Mesenchymal stem cell (in vitro differentiated cells and primary cell): Measurements from ENCODE around the gene INHBA.

Experiments used
- DNase-seq: peaks from one replicate; pipeline ENCODE4 v3.0.0-alpha.2; 2013
- H2AFZ ChIP-seq: one replicate; pipeline ENCODE4 v1.6.1; 2013; ENCODE audit warnings: low read depth, mild to moderate bottlenecking, control low read depth, inconsistent platforms, low read length, moderate library complexity
- H2AK5ac ChIP-seq: 2 replicates; pipeline ENCODE4 v1.6.1; 2013; ENCODE audit warnings: low read length, moderate library complexity, mild to moderate bottlenecking, inconsistent platforms; ENCODE audit not compliant: severe bottlenecking
- H2BK120ac ChIP-seq: one replicate; pipeline ENCODE4 v1.6.1; 2013; ENCODE audit warnings: low read depth, mild to moderate bottlenecking, inconsistent platforms, low read length, moderate library complexity
- H2BK12ac ChIP-seq, 2 experiments: one replicate each; pipeline ENCODE4 v1.6.1; 2013; ENCODE audit warnings: inconsistent platforms in 2 of 2, low read length in 2 of 2, mild to moderate bottlenecking in 2 of 2, moderate library complexity in 2 of 2, control low read depth in 1 of 2
- H2BK15ac ChIP-seq: one replicate; pipeline ENCODE4 v1.6.1; 2013; ENCODE audit warnings: mild to moderate bottlenecking, low read depth, inconsistent platforms; ENCODE audit not compliant: poor library complexity, severe bottlenecking
- H2BK5ac ChIP-seq: 2 replicates; pipeline ENCODE4 v1.6.1; 2013; ENCODE audit warnings: low read depth, mild to moderate bottlenecking, low read length, control low read depth, inconsistent platforms; ENCODE audit not compliant: poor library complexity, severe bottlenecking
- H3K14ac ChIP-seq, 2 experiments: one replicate each; pipeline ENCODE4 v1.6.1; 2013; ENCODE audit warnings: inconsistent platforms in 2 of 2, low read length in 2 of 2, control low read depth in 1 of 2, mild to moderate bottlenecking in 1 of 2, moderate library complexity in 1 of 2
- H3K18ac ChIP-seq, 2 experiments: one replicate each; pipeline ENCODE4 v1.6.1; 2013; ENCODE audit warnings: inconsistent platforms in 2 of 2, low read length in 2 of 2, control low read depth in 1 of 2, low read depth in 1 of 2, mild to moderate bottlenecking in 1 of 2
- H3K23ac ChIP-seq, 2 experiments: one replicate each; pipeline ENCODE4 v1.6.1; 2013; ENCODE audit warnings: inconsistent platforms in 2 of 2, low read length in 2 of 2, mild to moderate bottlenecking in 2 of 2, moderate library complexity in 2 of 2, control low read depth in 1 of 2
- H3K27ac ChIP-seq: 2 replicates; pipeline ENCODE4 v1.5.1; 2013; ENCODE audit warnings: mild to moderate bottlenecking, moderate library complexity, low read length, control low read depth, inconsistent platforms; ENCODE audit not compliant: poor library complexity, severe bottlenecking
- H3K27me3 ChIP-seq, 2 experiments: 2 replicates each; pipeline versions ENCODE4 v1.6.1 to v1.7.0; 2013; ENCODE audit warnings: low read length in 2 of 2, mild to moderate bottlenecking in 2 of 2, moderate library complexity in 2 of 2, control low read depth in 1 of 2, inconsistent platforms in 1 of 2; ENCODE audit not compliant: control insufficient read depth in 1 of 2, insufficient read depth in 1 of 2
- H3K36me3 ChIP-seq, 2 experiments: 2 replicates each; pipeline versions ENCODE4 v1.6.1 to v1.7.0; 2013; ENCODE audit warnings: low read length in 2 of 2, control low read depth in 1 of 2, inconsistent platforms in 1 of 2, low read depth in 1 of 2, mild to moderate bottlenecking in 1 of 2; ENCODE audit not compliant: insufficient read depth in 2 of 2, control insufficient read depth in 1 of 2
- H3K4ac ChIP-seq, 2 experiments: one replicate each; pipeline ENCODE4 v1.6.1; 2013; ENCODE audit warnings: inconsistent platforms in 2 of 2, low read length in 2 of 2, mild to moderate bottlenecking in 2 of 2, moderate library complexity in 2 of 2, control low read depth in 1 of 2, low read depth in 1 of 2
- H3K4me1 ChIP-seq: 2 replicates; pipeline ENCODE4 v1.6.1; 2013; ENCODE audit warnings: low read depth, low read length, control low read depth; ENCODE audit not compliant: control insufficient read depth, insufficient read depth
- H3K4me2 ChIP-seq: 2 replicates; pipeline ENCODE4 v1.6.1; 2013; ENCODE audit warnings: low read length, mild to moderate bottlenecking, inconsistent platforms; ENCODE audit not compliant: poor library complexity, severe bottlenecking
- H3K4me3 ChIP-seq, 2 experiments: 2 replicates each; pipeline versions ENCODE4 v1.5.1 to v1.7.0; 2013; ENCODE audit warnings: low read length in 2 of 2, mild to moderate bottlenecking in 2 of 2, control low read depth in 1 of 2, low read depth in 1 of 2; ENCODE audit not compliant: insufficient read depth in 1 of 2
- H3K79me1 ChIP-seq: replicated peaks from 2 replicates; pipeline ENCODE4 v1.6.1; 2013; ENCODE audit warnings: mild to moderate bottlenecking, control low read depth, low read length, inconsistent platforms; ENCODE audit not compliant: poor library complexity, severe bottlenecking
- H3K9ac ChIP-seq: 2 replicates; pipeline ENCODE4 v1.7.0; 2013; ENCODE audit warnings: mild to moderate bottlenecking, low read length, moderate library complexity
- H3K9me3 ChIP-seq: 2 replicates; pipeline ENCODE4 v1.7.0; 2013; ENCODE audit warnings: mild to moderate bottlenecking, low read length; ENCODE audit not compliant: control insufficient read depth
- H4K8ac ChIP-seq: one replicate; pipeline ENCODE4 v1.6.1; 2013; ENCODE audit warnings: inconsistent platforms, mild to moderate bottlenecking, low read length, moderate library complexity
- H4K91ac ChIP-seq: one replicate; pipeline ENCODE4 v1.6.1; 2013; ENCODE audit warnings: mild to moderate bottlenecking, low read length, inconsistent platforms
- WGBS: methylation state at CpG from one replicate; pipeline ENCODE4 v1.1.7; 2013; ENCODE audit warnings: mixed read lengths; 5-methylcytosine and 5-hydroxymethylcytosine counted together

Gene INHBA

DNA sequence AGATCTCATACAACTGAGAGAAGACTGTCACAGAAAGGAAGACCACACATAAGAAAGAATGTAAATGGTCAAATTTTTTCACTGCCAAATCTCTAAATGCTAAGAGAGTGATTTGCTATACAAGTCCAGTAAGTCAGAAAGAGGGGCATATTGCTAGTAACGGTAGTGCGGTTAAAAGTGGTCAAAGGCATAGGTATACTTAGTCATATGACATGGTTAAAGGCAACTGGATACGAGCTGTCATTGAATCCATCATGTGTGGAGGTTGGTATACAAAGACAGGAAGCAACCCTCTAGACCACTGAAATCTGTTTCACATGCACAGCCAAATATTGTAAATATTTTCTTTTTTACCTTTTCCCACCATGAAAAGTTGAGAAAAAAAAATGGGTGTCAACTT, 4.8 kb downstream of the INHBA start:
- Histone ChIP-seq H3K4me1 (peaks cover 5% of the 10 kb centered on the region), H2AK5ac (no peak overlapping the region), H2BK5ac (no peak overlapping the region), H3K4me2 (peak overlapping the region; percentile 40), H3K9ac (peak overlapping the region; percentile 93), H3K9me3 (no peaks in the 10 kb centered on the region), H3K14ac (no peak overlapping the region), H2BK15ac (no peak overlapping the region), H3K79me1 (no peaks in the 10 kb centered on the region), H3K23ac (no peak overlapping the region), H3K4me3 (peak overlapping the region in 1 of 2 experiments; percentile 87), H3K27me3 (no peaks in the 10 kb centered on the region), H2BK120ac (no peak overlapping the region), H4K8ac (no peak overlapping the region), H3K18ac (peak overlapping the region; percentile 35 to 58), H2AFZ (no peak overlapping the region), H4K91ac (no peak overlapping the region), H3K4ac (peak overlapping the region; percentile 5 to 64), H2BK12ac (peak overlapping the region in 1 of 2 experiments; percentile 91), H3K27ac (peak overlapping the region; percentile 48), H3K36me3 (peaks cover 4 to 5% of the 10 kb centered on the region in 2 experiments)
- peak; percentile 37 for DNase-seq
- 63% methylated on average over 2 of the region's 3 CpGs for WGBS

DNA sequence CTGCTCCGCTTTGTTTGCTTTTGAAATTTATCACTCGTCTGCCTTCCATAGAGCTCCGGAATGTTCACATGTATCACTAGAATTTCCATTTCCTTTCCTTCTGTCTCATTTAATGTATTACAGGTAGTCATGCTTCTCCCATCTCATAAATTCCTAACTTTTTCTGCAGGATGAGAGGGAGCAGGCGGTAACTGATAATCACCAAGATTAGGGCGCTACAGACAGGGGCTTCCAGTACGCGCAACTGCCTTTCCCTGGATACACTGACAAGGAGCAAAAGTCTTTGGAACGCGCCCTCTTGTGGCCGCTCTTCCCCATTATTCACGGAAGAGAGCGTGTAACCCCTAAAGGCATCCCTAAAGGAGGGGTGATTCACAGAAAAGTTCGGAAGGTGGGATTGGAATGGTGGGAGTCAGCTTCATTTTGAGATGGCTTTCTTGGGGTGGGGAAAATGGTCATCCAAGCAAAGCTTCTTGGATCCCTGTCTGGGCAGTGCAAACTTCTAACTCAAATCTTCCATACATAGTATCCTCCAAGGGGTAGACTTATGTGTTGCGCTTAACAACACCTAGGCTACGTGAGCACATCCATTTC, 6.5 kb downstream of the INHBA start:
- WGBS: 14% methylated on average over 15 of the region's 15 CpGs
- H3K4me3 ChIP-seq: peak overlapping the region in 1 of 2 experiments; percentile 87

DNA sequence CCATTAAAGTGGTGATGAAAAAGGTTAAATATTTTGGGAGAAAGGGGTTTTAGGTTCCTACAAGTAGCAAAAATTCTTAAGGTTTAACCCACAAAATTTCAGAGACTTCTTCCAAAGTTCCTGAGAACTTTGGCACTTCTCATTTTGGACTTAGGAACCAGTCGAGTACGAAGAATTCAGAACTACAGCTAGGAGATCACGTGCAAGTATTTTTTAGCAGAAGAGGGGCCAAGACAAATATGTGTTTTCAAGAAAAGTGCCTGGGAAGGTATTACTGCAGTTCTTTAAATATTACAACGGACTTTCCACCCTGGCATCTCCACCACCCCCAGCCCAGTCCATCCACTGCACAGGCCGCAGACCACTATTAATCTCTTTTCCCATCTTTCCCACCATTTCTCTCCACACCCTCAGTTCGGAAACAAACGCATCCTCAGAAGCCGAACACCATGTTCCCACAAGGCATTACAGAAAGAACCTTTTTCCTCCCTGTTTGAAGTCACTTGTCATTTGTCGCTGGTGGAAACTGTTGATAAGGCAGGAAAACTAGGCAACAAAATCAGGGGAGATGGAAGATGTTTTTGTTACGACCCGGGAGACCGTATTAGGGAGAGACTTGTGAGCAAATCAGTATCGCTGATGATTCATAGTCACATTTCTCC, 7.1 kb downstream of the INHBA start:
- peak overlapping the region; percentile 55 for H2AK5ac ChIP-seq
- no peak for DNase-seq

More for the DNA sequence above, 6.5 kb downstream of the INHBA start:
- Histone ChIP-seq H3K18ac (peak overlapping the region in 1 of 2 experiments; percentile 80), H3K4ac (peak overlapping the region in 1 of 2 experiments; percentile 14), H2AFZ (no peak overlapping the region), H2BK5ac (no peak overlapping the region), H3K79me1 (peaks cover 2% of the 10 kb centered on the region), H3K14ac (no peak overlapping the region), H3K9ac (peak overlapping the region; percentile 93), H3K27ac (peak overlapping the region; percentile 91), H4K8ac (no peak overlapping the region), H3K27me3 (no peaks in the 10 kb centered on the region), H3K9me3 (no peaks in the 10 kb centered on the region), H2BK12ac (peak overlapping the region in 1 of 2 experiments; percentile 38), H3K4me2 (peak overlapping the region; percentile 75), H4K91ac (no peak overlapping the region), H3K4me1 (peaks cover 14% of the 10 kb centered on the region), H3K36me3 (peaks cover 17 to 18% of the 10 kb centered on the region in 2 experiments), H2AK5ac (no peak overlapping the region), H2BK15ac (no peak overlapping the region), H2BK120ac (no peak overlapping the region), H3K23ac (no peak overlapping the region)
- DNase-seq: peak; percentile 93

DNA sequence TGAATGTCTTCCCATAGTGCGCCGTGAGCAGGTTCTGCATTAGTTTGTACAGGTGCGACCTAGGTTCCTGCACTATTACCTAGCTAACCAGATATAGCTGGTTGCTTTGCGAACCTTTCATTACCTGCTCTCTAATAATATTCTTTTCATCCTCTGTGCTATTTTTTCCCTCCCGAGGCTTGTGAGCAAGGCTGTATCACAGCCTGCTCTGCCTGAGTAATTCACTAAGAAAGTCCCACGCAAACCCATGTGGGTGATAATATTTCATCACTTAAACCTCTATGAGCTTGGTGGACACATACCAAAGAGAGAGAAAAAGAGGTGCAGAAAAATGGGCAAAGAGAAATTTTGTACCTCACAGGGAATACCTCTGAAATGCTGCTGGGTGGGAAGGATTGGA, 8.4 kb downstream of the INHBA start:
- DNase-seq: no peak
- Histone ChIP-seq H3K9me3 (no peaks in the 10 kb centered on the region), H3K23ac (no peak overlapping the region), H3K18ac (no peak overlapping the region), H2BK12ac (no peak overlapping the region), H2BK120ac (no peak overlapping the region), H3K4me3 (peak overlapping the region in 1 of 2 experiments; percentile 87), H3K4me1 (peaks cover 22% of the 10 kb centered on the region), H2BK15ac (no peak overlapping the region), H4K91ac (no peak overlapping the region), H3K9ac (peak overlapping the region; percentile 93), H2AK5ac (no peak overlapping the region), H3K4me2 (peak overlapping the region; percentile 59), H3K27ac (peak overlapping the region; percentile 19), H3K4ac (no peak overlapping the region), H2AFZ (no peak overlapping the region), H3K79me1 (peaks cover 8% of the 10 kb centered on the region), H4K8ac (no peak overlapping the region), H3K27me3 (no peaks in the 10 kb centered on the region), H3K14ac (no peak overlapping the region), H2BK5ac (no peak overlapping the region), H3K36me3 (peaks cover 29 to 35% of the 10 kb centered on the region in 2 experiments)
- WGBS: 98% methylated on average over 5 of the region's 6 CpGs

More for the DNA sequence above, 7.1 kb downstream of the INHBA start:
- H3K4ac ChIP-seq: peak overlapping the region; percentile 57 to 80
- peaks cover 2% of the 10 kb centered on the region for H3K79me1 ChIP-seq
- H3K27ac ChIP-seq: peak overlapping the region; percentile 91
- peak overlapping the region; percentile 52 for H4K8ac ChIP-seq
- H4K91ac ChIP-seq: peak overlapping the region; percentile 4
- H2BK5ac ChIP-seq: peak overlapping the region; percentile 90
- peak overlapping the region; percentile 14 to 77 for H2BK12ac ChIP-seq
- H2AFZ ChIP-seq: no peak overlapping the region
- peak overlapping the region; percentile 75 for H3K4me2 ChIP-seq
- peaks cover 22 to 23% of the 10 kb centered on the region in 2 experiments for H3K36me3 ChIP-seq
- no peaks in the 10 kb centered on the region for H3K27me3 ChIP-seq
- H3K18ac ChIP-seq: peak overlapping the region; percentile 73 to 80
- H3K4me1 ChIP-seq: peaks cover 15% of the 10 kb centered on the region
- peak overlapping the region; percentile 96 for H2BK120ac ChIP-seq
- H3K9me3 ChIP-seq: no peaks in the 10 kb centered on the region
- no peak overlapping the region for H3K14ac ChIP-seq
- WGBS: 23% methylated on average over 7 of the region's 13 CpGs
- no peak overlapping the region for H3K23ac ChIP-seq
- peak overlapping the region; percentile 93 for H3K9ac ChIP-seq
- peak overlapping the region; percentile 41 to 87 for H3K4me3 ChIP-seq
- no peak overlapping the region for H2BK15ac ChIP-seq
